Measurements from ENCODE around the gene KCNJ14.

GRCh38 chr19:48443256-48443655 is 12.1 kb upstream of the KCNJ14 start:
- TF ChIP-seq CTCF (IDR thresholded peaks at IDR 0.05) (no peak), POLR2A (IDR thresholded peaks at IDR 0.05; ENCODE audit: low read depth) (no peak)
